CD14-positive monocyte (primary cell): Measurements from ENCODE around the gene PPP1R13B. TPM values are rescaled to one million over a fixed set of nuclear protein-coding genes. Genes with fewer than 3 reads are reported as not detected.

Experiments used
- DNase-seq, 3 donors: peaks; one replicate each; pipeline ENCODE4 v3.0.0-alpha.2; 2011 to 2022
- H2AFZ ChIP-seq: 2 replicates; pipeline ENCODE4 v1.6.0; 2012; ENCODE audit warnings: mild to moderate bottlenecking, low read depth, low read length, inconsistent platforms; ENCODE audit not compliant: insufficient read depth, poor library complexity, severe bottlenecking
- H3K27ac ChIP-seq, 2 donors: 1 replicate in 1 of 2; 2 replicates in 1 of 2; pipeline ENCODE4 v1.5.1; 2012 to 2013; ENCODE audit warnings: low read length in 2 of 2, control low read depth in 1 of 2, inconsistent platforms in 1 of 2, low read depth in 1 of 2, mild to moderate bottlenecking in 1 of 2
- H3K27me3 ChIP-seq, 2 donors: one replicate each; pipeline versions ENCODE4 v1.6.0 to v1.6.1; 2011 to 2013; ENCODE audit warnings: low read length in 2 of 2; ENCODE audit not compliant: control insufficient read depth in 2 of 2, insufficient read depth in 2 of 2
- H3K36me3 ChIP-seq, 2 donors: replicated peaks in 1 of 2; 1 replicate in 1 of 2; 2 replicates in 1 of 2; pipeline versions ENCODE4 v1.5.1 to v1.6.1; 2012 to 2013; ENCODE audit warnings: low read length in 2 of 2, control low read depth in 1 of 2, inconsistent platforms in 1 of 2, mild to moderate bottlenecking in 1 of 2; ENCODE audit not compliant: insufficient read depth in 2 of 2, control insufficient read depth in 1 of 2
- H3K4me1 ChIP-seq, 2 donors: 1 replicate in 1 of 2; 2 replicates in 1 of 2; pipeline versions ENCODE4 v1.5.1 to v1.6.1; 2012 to 2013; ENCODE audit warnings: low read length in 2 of 2, control low read depth in 1 of 2, inconsistent platforms in 1 of 2, mild to moderate bottlenecking in 1 of 2, moderate library complexity in 1 of 2; ENCODE audit not compliant: insufficient read depth in 2 of 2, control insufficient read depth in 1 of 2
- H3K4me2 ChIP-seq: replicated peaks from 2 replicates; pipeline ENCODE3; 2012; ENCODE audit warnings: low read length, moderate library complexity, mild to moderate bottlenecking; ENCODE audit not compliant: poor library complexity, severe bottlenecking; ENCODE audit errors: extremely low read depth
- H3K4me3 ChIP-seq, 3 experiments: fragments of 200-600 bp in 1 of 3; sonication (generic) in 1 of 3; replicated peaks in 1 of 3; 1 replicate in 2 of 3; 2 replicates in 1 of 3; pipeline ENCODE4 v1.5.1; 2011 to 2013; ENCODE audit warnings: low read length in 3 of 3, mild to moderate bottlenecking in 3 of 3, control low read depth in 2 of 3, low read depth in 2 of 3, inconsistent platforms in 1 of 3, moderate library complexity in 1 of 3
- H3K79me2 ChIP-seq: 2 replicates; pipeline ENCODE4 v1.6.0; 2012; ENCODE audit warnings: mild to moderate bottlenecking, control low read depth, inconsistent platforms, low read length, moderate library complexity; ENCODE audit not compliant: insufficient read depth
- H3K9ac ChIP-seq: 2 replicates; pipeline ENCODE4 v1.6.0; 2017; ENCODE audit warnings: low read length, mild to moderate bottlenecking; ENCODE audit not compliant: insufficient read depth, poor library complexity, severe bottlenecking
- H3K9me3 ChIP-seq, 2 donors: replicated peaks in 1 of 2; 1 replicate in 1 of 2; 2 replicates in 1 of 2; pipeline versions ENCODE4 v1.5.1 to v1.6.1; 2012 to 2013; ENCODE audit warnings: low read length in 2 of 2, control low read depth in 1 of 2; ENCODE audit not compliant: control insufficient read depth in 1 of 2, insufficient read depth in 1 of 2
- H4K20me1 ChIP-seq: 2 replicates; pipeline ENCODE4 v1.6.0; 2012; ENCODE audit warnings: mild to moderate bottlenecking, low read length, control low read depth, moderate library complexity; ENCODE audit not compliant: insufficient read depth
- H3K27ac Mint-ChIP-seq, 7 donors: one replicate each; pipeline ENCODE4 v1.8.0; 2020; ENCODE audit warnings: mild to moderate bottlenecking in 7 of 7, mixed read lengths in 7 of 7, moderate library complexity in 6 of 7, inconsistent platforms in 2 of 7
- H3K27me3 Mint-ChIP-seq, 3 donors: one replicate each; pipeline ENCODE4 v1.8.0; 2021 to 2022; ENCODE audit warnings: low read depth in 3 of 3, mild to moderate bottlenecking in 3 of 3, mixed read lengths in 3 of 3, moderate library complexity in 3 of 3, inconsistent platforms in 1 of 3
- H3K36me3 Mint-ChIP-seq, 2 donors: one replicate each; pipeline ENCODE4 v1.8.0; 2020; ENCODE audit warnings: mixed read lengths in 2 of 2, inconsistent platforms in 1 of 2, mild to moderate bottlenecking in 1 of 2
- H3K4me1 Mint-ChIP-seq: one replicate; pipeline ENCODE4 v1.8.0; 2020; ENCODE audit warnings: mild to moderate bottlenecking, mixed read lengths
- H3K4me3 Mint-ChIP-seq, 2 donors: one replicate each; pipeline ENCODE4 v1.8.0; 2020; ENCODE audit warnings: mild to moderate bottlenecking in 2 of 2, mixed read lengths in 2 of 2, moderate library complexity in 1 of 2
- H3K9me3 Mint-ChIP-seq, 7 donors: one replicate each; pipeline ENCODE4 v1.8.0; 2020 to 2022; ENCODE audit warnings: mixed read lengths in 7 of 7, mild to moderate bottlenecking in 6 of 7, moderate library complexity in 6 of 7, inconsistent platforms in 2 of 7
- CTCF ChIP-seq: fragments of 200-600 bp; IDR thresholded peaks from one replicate; pipeline ENCODE4 v1.8.0; 2022; ENCODE audit warnings: antibody characterized with exemption, mild to moderate bottlenecking
- WGBS: methylation state at CpG from one replicate; pipeline ENCODE4 v1.1.5; 2013; ENCODE audit warnings: missing lambda C conversion rate; ENCODE audit not compliant: insufficient coverage; 5-methylcytosine and 5-hydroxymethylcytosine counted together
- intact Hi-C, 2 donors: fragments of 100-400 bp; cut with micrococcal nuclease; formaldehyde crosslinking; loops; one replicate each; pipeline versions ENCODE4 v1.15.0 to v1.15.1; 2023
- polyA plus RNA-seq, 3 donors: library from polyadenylated mRNA; depleted of rRNA in 1 of 3; unstranded in 2 of 3; stranded (reverse) in 1 of 3; fragments of 300-500 nt in 2 of 3; fragments of >200 nt in 1 of 3; fragmentation: Illumina TruSeq in 2 of 3; gene quantifications; 1 replicate in 2 of 3; 2 replicates in 1 of 3; pipeline ENCODE4 v1.2.3, GENCODE V29; 2012 to 2021

Gene PPP1R13B
- polyA plus RNA-seq, 3 donors = 0.48 to 1.1 (median 0.99) TPM

DNA sequence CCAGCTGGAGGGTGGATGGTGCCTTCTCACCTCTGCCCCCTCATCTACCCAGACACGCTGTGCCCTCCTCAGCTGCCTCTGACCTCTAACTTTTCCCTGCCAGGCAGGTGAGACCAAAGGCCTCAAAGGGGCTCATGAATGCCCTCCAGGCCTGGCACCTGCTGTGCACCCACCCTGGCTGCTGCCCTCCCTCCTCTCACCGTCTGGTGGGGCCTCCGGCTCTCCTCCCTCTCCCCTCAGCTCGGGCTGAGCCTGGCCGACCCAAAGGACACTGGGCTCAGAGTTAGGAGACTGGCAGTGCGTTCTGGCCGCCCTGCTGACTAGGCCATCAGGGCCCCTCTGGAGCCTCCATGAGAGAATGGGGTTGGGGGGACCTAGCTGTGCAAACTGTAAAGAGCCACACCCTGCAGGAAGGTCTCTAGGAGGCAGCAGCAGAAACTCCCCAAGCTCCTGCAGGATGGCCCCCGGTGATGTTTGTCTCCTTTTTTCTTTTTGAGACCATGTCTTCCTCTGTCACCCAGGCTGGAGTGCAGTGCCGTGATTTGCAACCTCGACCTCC is 40.3 kb upstream of the PPP1R13B start:
- H3K4me1 Mint-ChIP-seq = no peaks in the 10 kb centered on the region
- Histone ChIP-seq H3K4me1 (no peaks in the 10 kb centered on the region), H3K9me3 (no peaks in the 10 kb centered on the region), H3K27me3 (no peaks in the 10 kb centered on the region), H4K20me1 (no peaks in the 10 kb centered on the region), H3K27ac (no peak overlapping the region), H3K36me3 (no peaks in the 10 kb centered on the region), H3K4me2 (no peak overlapping the region), H3K9ac (no peak overlapping the region), H3K79me2 (no peaks in the 10 kb centered on the region), H3K4me3 (no peak overlapping the region), H2AFZ (no peak overlapping the region)
- no peaks in the 10 kb centered on the region for H3K9me3 Mint-ChIP-seq
- H3K4me3 Mint-ChIP-seq = no peak overlapping the region
- no peak overlapping the region for H3K27ac Mint-ChIP-seq
- no peak for TF ChIP-seq CTCF
- intact Hi-C loops = no loop called here
- H3K27me3 Mint-ChIP-seq = peaks cover 3 to 4% (median 3%) of the 10 kb centered on the region in 3 donors
- WGBS = 89% methylated on average over 6 of the region's 10 CpGs
- DNase-seq = no peak
- no peaks in the 10 kb centered on the region for H3K36me3 Mint-ChIP-seq

DNA sequence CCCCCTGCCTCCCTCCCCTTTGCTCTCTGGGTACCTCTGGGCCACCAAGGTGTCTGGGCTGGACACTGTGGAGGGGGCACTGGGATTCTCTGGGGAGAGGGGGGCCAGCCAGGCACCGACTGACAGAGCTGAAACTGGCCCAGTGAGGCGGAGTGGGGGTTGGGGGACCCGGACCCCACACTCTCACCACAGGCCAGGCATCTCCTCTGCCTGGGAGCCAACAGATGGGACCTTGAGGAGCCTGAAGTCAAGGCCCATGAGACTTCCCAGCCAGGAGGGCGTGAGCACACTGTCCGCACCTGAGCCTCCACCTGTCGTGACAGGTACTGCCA is 39.8 kb upstream of the PPP1R13B start:
- H3K4me2 ChIP-seq = no peak overlapping the region
- H2AFZ ChIP-seq = no peak overlapping the region
- H3K79me2 ChIP-seq = no peaks in the 10 kb centered on the region
- no peak overlapping the region for H3K9ac ChIP-seq
- no peak for TF ChIP-seq CTCF
- no peaks in the 10 kb centered on the region for H3K4me1 ChIP-seq
- H3K4me3 ChIP-seq = no peak overlapping the region
- H4K20me1 ChIP-seq = no peaks in the 10 kb centered on the region
- H3K36me3 ChIP-seq = no peaks in the 10 kb centered on the region
- H3K27me3 ChIP-seq = no peaks in the 10 kb centered on the region
- Mint-ChIP-seq H3K9me3 (no peaks in the 10 kb centered on the region), H3K4me1 (no peaks in the 10 kb centered on the region), H3K27ac (no peak overlapping the region), H3K27me3 (peaks cover 3 to 5% (median 4%) of the 10 kb centered on the region in 3 donors), H3K36me3 (no peaks in the 10 kb centered on the region), H3K4me3 (no peak overlapping the region)
- intact Hi-C loops = no loop called here
- no peaks in the 10 kb centered on the region for H3K9me3 ChIP-seq
- no peak overlapping the region for H3K27ac ChIP-seq
- 95% methylated on average over 4 of the region's 6 CpGs for WGBS
- DNase-seq = no peak
